NCI-H524 (cell line): ENCODE results near the gene TMEM72.

ENCODE experiments used
- DNase-seq, 2 experiments: peaks; one replicate each; lab custom pipeline; 2025; lab: John Stamatoyannopoulos, UW

TMEM72 gene

GRCh38 chr10:44934416-44935200 lies 23.5 kb downstream of the TMEM72 start:
- DNase-seq = no peak

GRCh38 chr10:44935201-44935965 lies 24.2 kb downstream of the TMEM72 start:
- no peak for DNase-seq

- no peak for DNase-seq
Observed at GRCh38 chr10:44935966-44936295, 24.8 kb downstream of the TMEM72 start.

DNA sequence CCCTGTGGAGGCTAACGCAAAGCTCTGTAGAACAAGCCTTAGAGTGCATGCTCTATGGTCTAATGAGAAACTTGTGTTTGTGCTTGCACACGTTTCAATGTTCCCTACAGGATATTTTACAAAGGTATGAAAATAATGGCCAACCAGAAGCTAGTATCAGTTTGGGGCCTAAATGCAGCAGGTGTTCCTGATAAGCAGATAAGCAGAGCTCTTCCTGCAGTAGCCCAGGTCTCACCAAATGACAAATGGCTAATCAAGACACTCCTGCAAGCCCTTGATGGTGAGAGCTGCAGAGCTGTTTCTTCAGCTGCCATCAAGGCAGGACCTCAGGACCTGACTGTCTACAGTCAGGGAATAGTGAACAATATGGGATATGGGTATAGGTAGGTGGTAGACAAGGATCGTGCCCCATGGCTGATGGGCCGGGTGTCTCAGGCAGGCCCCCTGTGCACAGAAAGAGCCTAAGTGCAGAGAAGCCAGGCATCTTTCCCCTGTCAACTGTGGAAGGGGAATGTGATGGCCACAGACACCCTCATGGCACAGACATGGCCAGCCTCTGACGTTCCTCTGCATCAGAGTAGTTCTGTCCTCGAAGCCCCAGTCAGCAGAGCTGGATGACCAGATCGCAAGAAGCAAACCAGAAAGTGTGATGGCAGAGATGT lies 25.3 kb downstream of the TMEM72 start:
- no peak for DNase-seq

DNA sequence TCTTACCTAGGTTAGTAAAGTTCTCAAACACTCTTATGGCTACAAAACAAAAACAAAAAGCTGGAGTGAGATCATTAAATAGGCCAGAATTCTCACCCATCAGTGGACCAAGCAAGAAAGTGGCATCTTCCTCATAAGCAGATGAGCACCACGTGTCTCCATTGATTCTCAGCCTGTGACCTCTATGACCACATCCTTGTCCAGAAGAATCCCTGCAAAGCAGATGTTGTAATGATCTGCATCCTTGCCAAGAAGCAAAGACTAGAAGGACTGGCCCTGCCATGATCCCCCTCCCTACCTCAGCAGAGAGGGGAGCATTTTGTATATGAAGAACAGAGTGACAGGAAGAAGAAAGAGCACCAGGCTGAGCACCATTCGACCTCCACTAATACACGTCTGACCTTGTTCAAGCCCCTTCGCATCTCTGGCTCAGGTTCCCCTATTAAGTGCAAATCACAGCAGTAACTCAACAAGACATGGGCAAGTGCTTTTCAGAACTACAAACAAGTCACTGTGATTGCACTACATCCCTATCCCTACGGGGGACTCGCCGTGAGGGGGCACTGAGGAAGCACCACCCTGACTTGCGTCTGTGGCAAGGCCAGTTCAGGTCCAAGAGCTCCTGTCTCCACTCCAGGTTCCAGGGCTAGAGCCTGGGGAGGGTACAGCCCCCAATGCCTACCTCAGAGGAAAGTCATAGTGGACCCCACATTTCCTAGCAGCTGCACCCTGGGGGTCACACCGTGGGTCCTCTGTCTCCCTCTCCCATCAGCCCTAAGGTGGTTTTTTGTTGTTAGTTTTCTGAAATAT lies 26.3 kb downstream of the TMEM72 start:
- no peak for DNase-seq

GRCh38 chr10:44938956-44939355 lies 27.8 kb downstream of the TMEM72 start:
- DNase-seq = no peak

- DNase-seq = no peak
Observed at GRCh38 chr10:44939691-44940401, 28.7 kb downstream of the TMEM72 start.

GRCh38 chr10:44944354-44944753 lies 33.2 kb downstream of the TMEM72 start:
- DNase-seq = no peak

DNA sequence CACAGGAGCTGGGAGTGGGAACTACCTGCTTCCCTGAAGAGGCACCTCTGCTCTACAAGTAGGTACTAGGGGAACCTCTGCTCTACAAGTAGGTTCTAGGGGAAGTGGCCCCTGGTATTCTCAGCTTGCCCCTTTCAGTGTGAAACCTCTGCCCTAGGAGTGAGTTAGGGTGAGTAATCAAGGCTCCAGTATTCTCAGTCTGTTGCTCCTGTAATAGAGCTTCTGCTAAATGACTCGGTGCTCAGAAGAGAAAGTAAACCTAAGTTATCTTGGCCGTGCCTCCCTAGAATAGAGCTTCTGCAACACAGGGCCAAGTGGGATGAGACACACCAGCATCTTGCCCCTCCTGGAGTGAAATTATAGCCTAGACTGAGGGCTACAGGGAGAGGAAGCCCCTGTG lies 35.1 kb downstream of the TMEM72 start:
- DNase-seq = no peak

GRCh38 chr10:44947371-44948152 lies 36.4 kb downstream of the TMEM72 start:
- DNase-seq = no peak

GRCh38 chr10:44948642-44949041 lies 37.5 kb downstream of the TMEM72 start:
- no peak for DNase-seq

DNA sequence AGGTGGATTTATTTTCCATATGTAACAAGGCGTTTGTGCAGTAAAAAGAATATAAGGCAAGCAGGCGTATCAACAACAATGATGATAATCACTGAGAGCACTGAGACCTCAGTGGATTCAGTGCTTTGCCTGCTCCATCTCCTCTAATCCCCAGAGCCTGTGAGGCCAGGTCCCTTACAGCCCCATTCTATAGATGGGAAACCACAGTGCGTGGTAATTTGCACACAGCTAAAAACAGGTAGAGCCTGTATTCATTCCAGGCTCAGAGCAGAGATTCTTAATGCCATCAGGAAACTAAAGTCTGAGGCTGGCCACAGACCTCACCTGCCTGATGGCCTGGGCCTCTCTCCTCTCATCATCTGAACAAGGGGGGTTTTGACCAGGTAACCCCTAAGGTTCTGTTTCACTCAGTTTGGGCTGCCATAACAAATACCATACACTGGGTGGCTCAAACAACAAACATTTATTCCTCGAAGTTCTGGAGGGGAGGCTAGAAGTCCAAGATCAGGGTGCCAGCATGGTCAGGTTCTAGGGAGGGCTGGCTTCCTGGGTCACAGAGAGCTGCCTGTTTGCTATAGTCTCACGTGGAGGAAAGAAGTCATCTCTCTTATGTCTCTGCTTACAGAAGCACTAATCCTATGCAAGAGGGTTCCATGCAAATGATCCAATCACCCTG lies 38.1 kb downstream of the TMEM72 start:
- no peak for DNase-seq

GRCh38 chr10:44949915-44950314 lies 38.8 kb downstream of the TMEM72 start:
- no peak for DNase-seq

- DNase-seq = no peak
Observed at GRCh38 chr10:44950326-44951225, 39.4 kb downstream of the TMEM72 start.

DNA sequence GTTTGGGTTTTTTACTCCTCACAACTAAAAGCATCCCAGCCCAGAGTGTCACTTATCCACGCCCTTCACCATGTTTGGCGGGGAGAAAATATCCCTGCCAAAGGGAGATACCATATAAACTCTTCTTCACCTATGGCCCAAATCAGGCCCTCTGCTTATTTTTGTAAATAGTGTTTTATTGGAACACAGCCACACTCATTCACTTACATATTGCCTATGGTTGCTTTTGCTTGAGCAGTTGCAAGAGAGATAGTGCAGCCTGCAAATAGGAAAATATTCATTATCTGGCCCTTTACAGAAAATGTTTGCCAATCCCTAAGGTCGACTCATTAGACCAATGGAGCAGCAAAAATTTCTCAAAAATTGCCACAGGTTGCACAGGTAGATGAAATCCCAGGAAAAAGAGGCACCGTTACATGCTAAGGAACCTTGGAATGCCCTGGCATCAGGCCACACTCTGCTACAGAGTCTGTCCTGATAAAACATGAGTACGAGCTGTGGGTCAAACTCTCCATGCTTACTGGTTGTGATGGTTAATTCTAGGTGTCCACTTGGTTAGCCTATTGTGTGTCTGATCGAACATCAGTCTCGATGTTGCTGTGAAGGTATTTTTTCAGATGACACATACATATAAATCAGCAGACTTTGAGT lies 40.6 kb downstream of the TMEM72 start:
- no peak for DNase-seq

- DNase-seq = no peak
Observed at GRCh38 chr10:44952779-44953231, 41.7 kb downstream of the TMEM72 start.

GRCh38 chr10:44954042-44954441 lies 42.9 kb downstream of the TMEM72 start:
- no peak for DNase-seq

GRCh38 chr10:44954962-44955361 lies 43.8 kb downstream of the TMEM72 start:
- DNase-seq = no peak
